Activated naive CD4-positive, alpha-beta T cell treated with anti-CD3 and anti-CD28 coated beads, Interleukin-2, amount 50 U/mL, for 72 hours (primary cell): Measurements from ENCODE around the gene ZER1. TPM values are rescaled to one million over a fixed set of nuclear protein-coding genes. Genes with fewer than 3 reads are reported as not detected.
A peak's percentile ranks its signal among the peaks of the same experiment; 100 is the strongest.

Source experiments
- ATAC-seq, 2 donors: fragments of 150-1000 bp; cut with Tn5 transposase; 2 replicates each; pipeline ENCODE4 v1.10.0; 2021; ENCODE audit warnings: mild to moderate bottlenecking in 2 of 2, moderate library complexity in 2 of 2
- DNase-seq, 2 donors: peaks; one replicate each; pipeline ENCODE4 v3.0.0; 2021 to 2022; ENCODE audit warnings: low spot score in 2 of 2
- H3K27ac Mint-ChIP-seq, 2 donors: one replicate each; pipeline ENCODE4 v1.8.0; 2022; ENCODE audit warnings: mild to moderate bottlenecking in 2 of 2, mixed read lengths in 2 of 2
- H3K36me3 Mint-ChIP-seq, 2 donors: one replicate each; pipeline ENCODE4 v1.8.0; 2022; ENCODE audit warnings: mixed read lengths in 2 of 2
- H3K9me3 Mint-ChIP-seq, 2 donors: one replicate each; pipeline ENCODE4 v1.8.0; 2022; ENCODE audit warnings: mixed read lengths in 2 of 2
- total RNA-seq, 2 donors: library from RNA; stranded (reverse); gene quantifications; one replicate each; pipeline ENCODE4 v1.2.3, GENCODE V29; 2022

ZER1 gene
- total RNA-seq, 2 donors from 2014 or later, result 17.3 to 24.9 TPM

GRCh38 chr9:128768606-128769005 lies 3.1 kb downstream of the ZER1 start:
- peak overlapping the region in 1 of 2 donors; percentile 25 for H3K27ac Mint-ChIP-seq
- no peak for ATAC-seq

GRCh38 chr9:128765499-128765898 lies 6.2 kb downstream of the ZER1 start:
- Mint-ChIP-seq H3K36me3 (no peaks in the 10 kb centered on the region), H3K27ac (peak overlapping the region; percentile 11 to 13), H3K9me3 (no peaks in the 10 kb centered on the region)
- ATAC-seq, result no peak
- no peak for DNase-seq

More at GRCh38 chr9:128768606-128769005, 3.1 kb downstream of the ZER1 start:
- no peak for DNase-seq
- no peaks in the 10 kb centered on the region for H3K9me3 Mint-ChIP-seq
- no peaks in the 10 kb centered on the region for H3K36me3 Mint-ChIP-seq

GRCh38 chr9:128764361-128764760 lies 7.4 kb downstream of the ZER1 start:
- H3K27ac Mint-ChIP-seq, result no peak overlapping the region
- DNase-seq (no peak), ATAC-seq (no peak)
- H3K9me3 Mint-ChIP-seq, result no peaks in the 10 kb centered on the region
- no peaks in the 10 kb centered on the region for H3K36me3 Mint-ChIP-seq

GRCh38 chr9:128762671-128763449 lies 8.9 kb downstream of the ZER1 start:
- DNase-seq (no peak), ATAC-seq (no peak)
- H3K36me3 Mint-ChIP-seq, result no peaks in the 10 kb centered on the region
- no peaks in the 10 kb centered on the region for H3K9me3 Mint-ChIP-seq
- peak overlapping the region; percentile 45 to 91 for H3K27ac Mint-ChIP-seq

GRCh38 chr9:128757602-128758001 lies 14.1 kb downstream of the ZER1 start:
- ATAC-seq (no peak), DNase-seq (no peak)
- no peaks in the 10 kb centered on the region for H3K36me3 Mint-ChIP-seq
- H3K27ac Mint-ChIP-seq, result no peak overlapping the region
- H3K9me3 Mint-ChIP-seq, result no peaks in the 10 kb centered on the region

GRCh38 chr9:128753627-128754026 lies 18.1 kb downstream of the ZER1 start:
- DNase-seq, result no peak
- Mint-ChIP-seq H3K9me3 (no peaks in the 10 kb centered on the region), H3K36me3 (no peaks in the 10 kb centered on the region), H3K27ac (no peak overlapping the region)
- ATAC-seq, result no peak

- ATAC-seq (no peak), DNase-seq (no peak)
- H3K27ac Mint-ChIP-seq, result no peak overlapping the region
- no peaks in the 10 kb centered on the region for H3K36me3 Mint-ChIP-seq
- H3K9me3 Mint-ChIP-seq, result no peaks in the 10 kb centered on the region
Observed at GRCh38 chr9:128750926-128751595, 20.7 kb downstream of the ZER1 start.

GRCh38 chr9:128747241-128747640 lies 24.5 kb downstream of the ZER1 start:
- no peak for ATAC-seq
- no peak for DNase-seq
- no peaks in the 10 kb centered on the region for H3K9me3 Mint-ChIP-seq
- H3K27ac Mint-ChIP-seq, result peak overlapping the region in 1 of 2 donors; percentile 44
- no peaks in the 10 kb centered on the region for H3K36me3 Mint-ChIP-seq

- no peaks in the 10 kb centered on the region for H3K36me3 Mint-ChIP-seq
- ATAC-seq, result no peak
- peak overlapping the region in 1 of 2 donors; percentile 75 for H3K27ac Mint-ChIP-seq
- no peak for DNase-seq
- H3K9me3 Mint-ChIP-seq, result no peaks in the 10 kb centered on the region
Observed at GRCh38 chr9:128743421-128743820, 28.3 kb downstream of the ZER1 start.

- DNase-seq (no peak), ATAC-seq (no peak)
- no peaks in the 10 kb centered on the region for H3K9me3 Mint-ChIP-seq
- H3K27ac Mint-ChIP-seq, result no peak overlapping the region
- H3K36me3 Mint-ChIP-seq, result no peaks in the 10 kb centered on the region
Observed at GRCh38 chr9:128742401-128742800, 29.3 kb downstream of the ZER1 start.

- Mint-ChIP-seq H3K36me3 (no peaks in the 10 kb centered on the region), H3K9me3 (no peaks in the 10 kb centered on the region), H3K27ac (peak overlapping the region in 1 of 2 donors; percentile 43)
- ATAC-seq, result no peak
- DNase-seq, result no peak
Observed at GRCh38 chr9:128735373-128735772, 36.4 kb downstream of the ZER1 start.

- DNase-seq (no peak), ATAC-seq (peak; percentile 18 to 49)
- Mint-ChIP-seq H3K27ac (peak overlapping the region in 1 of 2 donors; percentile 72), H3K36me3 (no peaks in the 10 kb centered on the region), H3K9me3 (no peaks in the 10 kb centered on the region)
Observed at GRCh38 chr9:128733256-128733655, 38.5 kb downstream of the ZER1 start.

GRCh38 chr9:128732576-128732975 lies 39.2 kb downstream of the ZER1 start:
- Mint-ChIP-seq H3K27ac (no peak overlapping the region), H3K36me3 (no peaks in the 10 kb centered on the region), H3K9me3 (no peaks in the 10 kb centered on the region)
- ATAC-seq (no peak), DNase-seq (no peak)

- no peak for ATAC-seq
- no peak for DNase-seq
- no peaks in the 10 kb centered on the region for H3K36me3 Mint-ChIP-seq
- no peaks in the 10 kb centered on the region for H3K9me3 Mint-ChIP-seq
- peak overlapping the region in 1 of 2 donors; percentile 72 for H3K27ac Mint-ChIP-seq
Observed at GRCh38 chr9:128731691-128732090, 40.0 kb downstream of the ZER1 start.

GRCh38 chr9:128731093-128731492 lies 40.6 kb downstream of the ZER1 start:
- no peaks in the 10 kb centered on the region for H3K36me3 Mint-ChIP-seq
- no peaks in the 10 kb centered on the region for H3K9me3 Mint-ChIP-seq
- DNase-seq (no peak), ATAC-seq (no peak)
- H3K27ac Mint-ChIP-seq, result no peak overlapping the region

GRCh38 chr9:128729766-128730517 lies 41.8 kb downstream of the ZER1 start:
- H3K9me3 Mint-ChIP-seq, result no peaks in the 10 kb centered on the region
- DNase-seq, result no peak
- H3K27ac Mint-ChIP-seq, result peak overlapping the region in 1 of 2 donors; percentile 36
- H3K36me3 Mint-ChIP-seq, result peaks cover 0 to 2% of the 10 kb centered on the region in 2 donors
- ATAC-seq, result no peak

- H3K9me3 Mint-ChIP-seq, result no peaks in the 10 kb centered on the region
- ATAC-seq (no peak), DNase-seq (no peak)
- peaks cover 0 to 8% of the 10 kb centered on the region in 2 donors for H3K36me3 Mint-ChIP-seq
- peak overlapping the region; percentile 36 to 44 for H3K27ac Mint-ChIP-seq
Observed at GRCh38 chr9:128729302-128729701, 42.4 kb downstream of the ZER1 start.
